Measurements from ENCODE around the gene CCSAP. TPM values are rescaled to one million over a fixed set of nuclear protein-coding genes. Genes with fewer than 3 reads are reported as not detected.

Gene CCSAP
- total RNA-seq, 1 donor from 2014 or later: 8.0 TPM

DNA sequence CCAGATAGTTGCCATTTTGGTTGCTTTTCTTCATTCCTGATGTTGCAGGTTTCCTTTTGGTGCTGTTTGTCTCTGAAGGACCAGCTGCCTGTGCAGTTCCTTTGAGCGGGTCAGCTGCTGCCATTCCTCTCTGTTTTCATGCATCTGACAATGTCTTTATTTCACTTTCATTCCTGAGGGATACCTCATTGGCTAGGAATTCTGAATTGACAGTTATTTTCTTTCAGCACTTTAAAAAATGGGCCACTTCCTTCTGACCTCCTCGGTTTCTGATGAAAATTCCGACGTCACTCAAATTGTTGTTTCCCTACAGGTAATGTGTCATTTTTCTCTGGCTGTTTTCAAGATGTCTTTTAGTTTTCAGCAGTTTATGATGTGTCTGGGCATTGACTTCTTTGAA, 24.8 kb downstream of the CCSAP start:
- H3K9me3 ChIP-seq (ENCODE audit: insufficient read depth, low read depth, low read length): no peaks in the 10 kb centered on the region
- no peaks in the 10 kb centered on the region for H3K27me3 ChIP-seq (ENCODE audit: insufficient read depth, low read length)
- peaks cover 11% of the 10 kb centered on the region for H3K4me1 Mint-ChIP-seq (ENCODE audit: low read depth, unreplicated experiment)
- H4K20me1 ChIP-seq (ENCODE audit: insufficient read depth, low read length): no peaks in the 10 kb centered on the region
- H3K36me3 ChIP-seq (ENCODE audit: insufficient read depth, low read length): peaks cover 9% of the 10 kb centered on the region
- no peak overlapping the region for H3K27ac ChIP-seq (ENCODE audit: low read depth, low read length)
- peaks cover 6% of the 10 kb centered on the region for H3K4me1 ChIP-seq (ENCODE audit: insufficient read depth, low read length)
- no peaks in the 10 kb centered on the region for H3K9me3 Mint-ChIP-seq (ENCODE audit: unreplicated experiment)
- no peak overlapping the region for H3K9ac ChIP-seq (ENCODE audit: low read length)
- DNase-seq (ENCODE audit: low read depth) (peak; percentile 59), FAIRE-seq (peak; percentile 29)
- no peaks in the 10 kb centered on the region for H3K27me3 Mint-ChIP-seq (ENCODE audit: low read depth, unreplicated experiment)
- no peak overlapping the region for H3K4me3 ChIP-seq (ENCODE audit: insufficient read depth, low read depth, low read length)
- H3K36me3 Mint-ChIP-seq (ENCODE audit: low read depth, unreplicated experiment): peaks cover 2% of the 10 kb centered on the region
- no peaks in the 10 kb centered on the region for H3K79me2 ChIP-seq (ENCODE audit: insufficient read depth, low read length)
- no peak overlapping the region for H3K4me3 Mint-ChIP-seq (ENCODE audit: unreplicated experiment)
- TF ChIP-seq EZH2 (IDR thresholded peaks at IDR 0.05; ENCODE audit: insufficient read depth, low read length) (no peak), CTCF (IDR thresholded peaks at IDR 0.05; ENCODE audit: insufficient read depth, low read depth, low read length) (no peak)
- H3K27ac Mint-ChIP-seq (ENCODE audit: unreplicated experiment): peak overlapping the region; percentile 67
- H3K4me2 ChIP-seq (ENCODE audit: low read length): peak overlapping the region; percentile 47
- H2AFZ ChIP-seq (ENCODE audit: low read depth, low read length): no peak overlapping the region

DNA sequence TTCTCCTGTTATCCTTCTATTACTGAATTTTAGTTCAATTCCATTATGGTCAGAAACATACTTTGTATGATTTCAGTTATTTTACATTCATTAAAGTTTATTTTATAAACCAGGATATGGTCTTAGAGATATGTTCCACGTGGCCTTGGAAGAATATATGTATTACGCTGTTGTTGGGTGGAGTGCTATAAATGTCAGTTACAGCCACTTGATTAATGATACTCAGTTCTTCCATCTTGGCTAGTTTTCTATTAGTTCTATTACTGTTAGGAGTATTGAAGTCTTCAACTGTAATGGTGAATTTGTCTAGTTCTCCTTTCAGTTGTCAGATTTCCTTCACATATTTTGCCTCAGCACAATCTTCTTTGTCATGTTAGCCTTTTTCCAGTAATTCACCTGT, 26.7 kb downstream of the CCSAP start:
- Histone ChIP-seq H3K4me2 (ENCODE audit: low read length) (no peak overlapping the region), H3K27ac (ENCODE audit: low read depth, low read length) (no peak overlapping the region), H3K27me3 (ENCODE audit: insufficient read depth, low read length) (no peaks in the 10 kb centered on the region), H3K4me3 (ENCODE audit: insufficient read depth, low read depth, low read length) (no peak overlapping the region), H3K9me3 (ENCODE audit: insufficient read depth, low read depth, low read length) (no peaks in the 10 kb centered on the region), H3K4me1 (ENCODE audit: insufficient read depth, low read length) (peaks cover 6% of the 10 kb centered on the region), H2AFZ (ENCODE audit: low read depth, low read length) (no peak overlapping the region), H3K9ac (ENCODE audit: low read length) (no peak overlapping the region), H3K36me3 (ENCODE audit: insufficient read depth, low read length) (peaks cover 5% of the 10 kb centered on the region), H4K20me1 (ENCODE audit: insufficient read depth, low read length) (no peaks in the 10 kb centered on the region), H3K79me2 (ENCODE audit: insufficient read depth, low read length) (no peaks in the 10 kb centered on the region)
- Mint-ChIP-seq H3K36me3 (ENCODE audit: low read depth, unreplicated experiment) (peaks cover 5% of the 10 kb centered on the region), H3K4me3 (ENCODE audit: unreplicated experiment) (no peak overlapping the region), H3K9me3 (ENCODE audit: unreplicated experiment) (no peaks in the 10 kb centered on the region), H3K27ac (ENCODE audit: unreplicated experiment) (no peak overlapping the region), H3K4me1 (ENCODE audit: low read depth, unreplicated experiment) (peaks cover 9% of the 10 kb centered on the region), H3K27me3 (ENCODE audit: low read depth, unreplicated experiment) (no peaks in the 10 kb centered on the region)
- FAIRE-seq: no peak
- no peak for DNase-seq (ENCODE audit: low read depth)
- TF ChIP-seq CTCF (IDR thresholded peaks at IDR 0.05; ENCODE audit: insufficient read depth, low read depth, low read length) (no peak), EZH2 (IDR thresholded peaks at IDR 0.05; ENCODE audit: insufficient read depth, low read length) (no peak)

GRCh38 chr1:229310833-229311232, 32.0 kb downstream of the CCSAP start:
- no peak overlapping the region for H3K9ac ChIP-seq (ENCODE audit: low read length)
- no peaks in the 10 kb centered on the region for H3K4me1 ChIP-seq (ENCODE audit: insufficient read depth, low read length)
- no peaks in the 10 kb centered on the region for H3K9me3 ChIP-seq (ENCODE audit: insufficient read depth, low read depth, low read length)
- Mint-ChIP-seq H3K36me3 (ENCODE audit: low read depth, unreplicated experiment) (peaks cover 15% of the 10 kb centered on the region), H3K4me1 (ENCODE audit: low read depth, unreplicated experiment) (peaks cover 5% of the 10 kb centered on the region), H3K27me3 (ENCODE audit: low read depth, unreplicated experiment) (no peaks in the 10 kb centered on the region), H3K9me3 (ENCODE audit: unreplicated experiment) (no peaks in the 10 kb centered on the region), H3K4me3 (ENCODE audit: unreplicated experiment) (no peak overlapping the region), H3K27ac (ENCODE audit: unreplicated experiment) (no peak overlapping the region)
- no peaks in the 10 kb centered on the region for H3K79me2 ChIP-seq (ENCODE audit: insufficient read depth, low read length)
- peaks cover 3% of the 10 kb centered on the region for H3K36me3 ChIP-seq (ENCODE audit: insufficient read depth, low read length)
- DNase-seq (ENCODE audit: low read depth) (peak; percentile 41), FAIRE-seq (no peak)
- no peak overlapping the region for H3K4me3 ChIP-seq (ENCODE audit: insufficient read depth, low read depth, low read length)
- no peaks in the 10 kb centered on the region for H3K27me3 ChIP-seq (ENCODE audit: insufficient read depth, low read length)
- H4K20me1 ChIP-seq (ENCODE audit: insufficient read depth, low read length): no peaks in the 10 kb centered on the region
- no peak for TF ChIP-seq EZH2 (IDR thresholded peaks at IDR 0.05; ENCODE audit: insufficient read depth, low read length)
- TF ChIP-seq CTCF (IDR thresholded peaks at IDR 0.05; ENCODE audit: insufficient read depth, low read depth, low read length): no peak
- no peak overlapping the region for H3K27ac ChIP-seq (ENCODE audit: low read depth, low read length)
- H3K4me2 ChIP-seq (ENCODE audit: low read length): no peak overlapping the region
- no peak overlapping the region for H2AFZ ChIP-seq (ENCODE audit: low read depth, low read length)

All from astrocyte (in vitro differentiated cells and primary cell).